GM23338 (cell line): ENCODE results near the gene CCDC92. TPM values are rescaled to one million over a fixed set of nuclear protein-coding genes. Genes with fewer than 3 reads are reported as not detected.

Experiments
- ATAC-seq: fragments of 200-7000 bp; cut with Tn5 transposase; 3 replicates; pipeline ENCODE4 v1.9.1; 2020
- DNase-seq: peaks from one replicate; pipeline ENCODE4 v3.0.0-alpha.2; 2015; ENCODE audit warnings: low spot score
- H2AFZ ChIP-seq: fragments of 200-600 bp; sonication (generic); 2 replicates; pipeline ENCODE4 v1.8.0; 2016; ENCODE audit warnings: antibody characterized with exemption, mild to moderate bottlenecking, moderate library complexity
- H3F3A ChIP-seq: fragments of 200-600 bp; sonication (generic); replicated peaks from 2 replicates; pipeline ENCODE4 v1.8.0; 2017; ENCODE audit warnings: antibody characterized with exemption, mixed run types, low read depth
- H3K27ac ChIP-seq: fragments of 200-600 bp; sonication (generic); 2 replicates; pipeline ENCODE4 v1.6.1; 2016; ENCODE audit warnings: low read depth
- H3K27me3 ChIP-seq: fragments of 200-600 bp; sonication (generic); 2 replicates; pipeline ENCODE4 v1.8.0; 2016; ENCODE audit warnings: mild to moderate bottlenecking, mixed run types, moderate library complexity; ENCODE audit not compliant: insufficient read depth
- H3K36me3 ChIP-seq: fragments of 200-600 bp; sonication (generic); 2 replicates; pipeline ENCODE4 v1.8.0; 2016; ENCODE audit warnings: mild to moderate bottlenecking; ENCODE audit not compliant: insufficient read depth
- H3K4me1 ChIP-seq: fragments of 200-600 bp; sonication (generic); 2 replicates; pipeline ENCODE4 v1.8.0; 2016; ENCODE audit warnings: mild to moderate bottlenecking, moderate library complexity; ENCODE audit not compliant: insufficient read depth
- H3K4me2 ChIP-seq: fragments of 200-600 bp; sonication (generic); 2 replicates; pipeline ENCODE4 v1.7.1; 2017; ENCODE audit warnings: mixed run types
- H3K4me3 ChIP-seq: fragments of 200-600 bp; sonication (generic); 2 replicates; pipeline ENCODE4 v1.6.1; 2016; ENCODE audit warnings: mixed run types
- H3K79me2 ChIP-seq: fragments of 200-600 bp; sonication (generic); replicated peaks from 2 replicates; pipeline ENCODE4 v1.8.0; 2017; ENCODE audit warnings: mild to moderate bottlenecking; ENCODE audit not compliant: insufficient read depth
- H3K9me2 ChIP-seq: fragments of 200-600 bp; sonication (generic); 2 replicates; pipeline ENCODE4 v1.8.0; 2017; ENCODE audit not compliant: insufficient read depth
- H4K20me1 ChIP-seq: fragments of 200-600 bp; sonication (generic); replicated peaks from 2 replicates; pipeline ENCODE4 v1.8.0; 2017; ENCODE audit warnings: mild to moderate bottlenecking; ENCODE audit not compliant: insufficient read depth
- H3K27ac Mint-ChIP-seq: 2 replicates; pipeline ENCODE4 v1.8.0; 2020; ENCODE audit warnings: inconsistent platforms, mild to moderate bottlenecking, moderate library complexity, mixed read lengths
- H3K27me3 Mint-ChIP-seq: 3 replicates; pipeline ENCODE4 v1.8.0; 2022; ENCODE audit warnings: low read depth, mild to moderate bottlenecking, moderate library complexity, mixed read lengths, inconsistent platforms; ENCODE audit not compliant: insufficient read depth, poor library complexity
- H3K36me3 Mint-ChIP-seq: 3 replicates; pipeline ENCODE4 v1.8.0; 2021; ENCODE audit warnings: low read depth, mild to moderate bottlenecking, inconsistent platforms, moderate library complexity, mixed read lengths
- H3K4me1 Mint-ChIP-seq: 3 replicates; pipeline ENCODE4 v1.8.0; 2020; ENCODE audit warnings: mild to moderate bottlenecking, inconsistent platforms, mixed read lengths
- H3K4me3 Mint-ChIP-seq: 3 replicates; pipeline ENCODE4 v1.8.0; 2021; ENCODE audit warnings: moderate library complexity, mild to moderate bottlenecking, inconsistent platforms, mixed read lengths
- H3K9me3 Mint-ChIP-seq: 3 replicates; pipeline ENCODE4 v1.8.0; 2020; ENCODE audit warnings: moderate library complexity, mild to moderate bottlenecking, inconsistent platforms, mixed read lengths
- CREB1 ChIP-seq: fragments of 250-450 bp; sonication (Bioruptor Pico); IDR thresholded peaks from 2 replicates; pipeline ENCODE4 v1.5.0; 2020; ENCODE audit warnings: low read depth, mild to moderate bottlenecking, moderate library complexity
- EZH2 ChIP-seq: fragments of 200-600 bp; sonication (generic); IDR thresholded peaks from one replicate; pipeline ENCODE4 v1.8.0; 2017; ENCODE audit warnings: antibody characterized with exemption, mild to moderate bottlenecking, low read depth; ENCODE audit not compliant: unreplicated experiment
- EZH2phosphoT487 ChIP-seq: fragments of 200-600 bp; sonication (generic); IDR thresholded peaks from one replicate; pipeline ENCODE4 v1.8.1; 2018; ENCODE audit warnings: antibody characterized with exemption; ENCODE audit not compliant: unreplicated experiment
- NANOG ChIP-seq: IDR thresholded peaks from 2 replicates; pipeline ENCODE4 v1.6.1; 2016; ENCODE audit warnings: antibody characterized with exemption, borderline replicate concordance
- POLR2AphosphoS5 ChIP-seq: IDR thresholded peaks from 2 replicates; pipeline ENCODE4 v1.6.1; 2016; ENCODE audit warnings: antibody characterized with exemption, low read depth
- STAT1 ChIP-seq: IDR thresholded peaks from one replicate; pipeline ENCODE4 v1.6.1; 2016; ENCODE audit warnings: antibody characterized with exemption; ENCODE audit not compliant: unreplicated experiment
- ZNF114 ChIP-seq: fragments of 250-450 bp; sonication (Bioruptor Pico); IDR thresholded peaks from 2 replicates; pipeline ENCODE4 v1.5.0; 2020; ENCODE audit warnings: mild to moderate bottlenecking, moderate library complexity
- ZNF331 ChIP-seq: fragments of 250-450 bp; sonication (Bioruptor Pico); IDR thresholded peaks from 2 replicates; pipeline ENCODE4 v1.5.0; 2020; ENCODE audit warnings: low read depth, mild to moderate bottlenecking, moderate library complexity
- polyA plus RNA-seq: library from polyadenylated mRNA; unstranded; fragments of >200 nt; fragmentation: Nextera tagmentation; extraction: Ambion mirVana; gene quantifications from 2 replicates; pipeline ENCODE4 v1.2.1, GENCODE V29; 2016
- total RNA-seq: library from RNA; depleted of rRNA; stranded (reverse); fragments of >200 nt; shearing (Covaris generic); gene quantifications from 2 replicates; pipeline ENCODE4 v1.2.3, GENCODE V29; 2014
- TF ChIP-seq, protein P1 (sequence below): IDR thresholded peaks from 2 replicates; pipeline ENCODE4 v1.6.1; 2016; ENCODE audit warnings: antibody characterized with exemption
- TF ChIP-seq, protein P2 (sequence below): IDR thresholded peaks from one replicate; pipeline ENCODE4 v1.6.1; 2018; ENCODE audit warnings: antibody characterized with exemption; ENCODE audit not compliant: unreplicated experiment
- TF ChIP-seq, protein P3 (sequence below), 2 experiments: fragments of 200-600 bp in 1 of 2; sonication (generic) in 1 of 2; conservative IDR thresholded peaks; 2 replicates each; pipeline versions ENCODE4 v1.5.1 to v1.6.1; 2016 to 2017; ENCODE audit warnings: antibody characterized with exemption in 2 of 2, low read depth in 2 of 2, mild to moderate bottlenecking in 2 of 2, moderate library complexity in 1 of 2
- TF ChIP-seq, protein P4 (sequence below): fragments of 250-450 bp; sonication (Bioruptor Pico); IDR thresholded peaks from 2 replicates; pipeline ENCODE4 v1.5.0; 2020; ENCODE audit warnings: mild to moderate bottlenecking, moderate library complexity

Gene CCDC92
- total and polyA plus RNA-seq, 2 experiments from 2014 or later = 0.08 to 0.31 TPM

DNA sequence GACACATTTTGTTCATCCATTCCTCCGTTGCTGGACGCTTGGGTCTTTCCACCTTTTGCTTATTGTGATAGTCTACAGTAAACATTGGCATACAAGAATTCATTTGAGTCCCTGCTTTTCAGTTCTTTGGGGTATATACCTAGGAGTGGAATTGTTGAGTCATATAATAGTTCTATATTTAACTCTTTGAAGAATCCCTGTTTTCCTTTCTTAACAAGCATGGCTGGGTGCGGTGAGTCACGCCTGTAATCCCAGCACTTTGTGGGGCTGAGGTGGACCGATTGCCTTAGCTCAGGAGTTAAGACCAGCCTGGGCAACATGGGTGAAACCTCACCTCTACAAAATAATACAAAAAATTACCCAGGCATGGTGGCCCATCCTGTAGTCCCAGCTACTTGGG, 75.4 kb downstream of the CCDC92 start (continued):
- TF ChIP-seq, protein P1, sequence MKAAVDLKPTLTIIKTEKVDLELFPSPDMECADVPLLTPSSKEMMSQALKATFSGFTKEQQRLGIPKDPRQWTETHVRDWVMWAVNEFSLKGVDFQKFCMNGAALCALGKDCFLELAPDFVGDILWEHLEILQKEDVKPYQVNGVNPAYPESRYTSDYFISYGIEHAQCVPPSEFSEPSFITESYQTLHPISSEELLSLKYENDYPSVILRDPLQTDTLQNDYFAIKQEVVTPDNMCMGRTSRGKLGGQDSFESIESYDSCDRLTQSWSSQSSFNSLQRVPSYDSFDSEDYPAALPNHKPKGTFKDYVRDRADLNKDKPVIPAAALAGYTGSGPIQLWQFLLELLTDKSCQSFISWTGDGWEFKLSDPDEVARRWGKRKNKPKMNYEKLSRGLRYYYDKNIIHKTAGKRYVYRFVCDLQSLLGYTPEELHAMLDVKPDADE = no peak
- no peak for TF ChIP-seq ZNF331 (CRISPR knock-in tag)

DNA sequence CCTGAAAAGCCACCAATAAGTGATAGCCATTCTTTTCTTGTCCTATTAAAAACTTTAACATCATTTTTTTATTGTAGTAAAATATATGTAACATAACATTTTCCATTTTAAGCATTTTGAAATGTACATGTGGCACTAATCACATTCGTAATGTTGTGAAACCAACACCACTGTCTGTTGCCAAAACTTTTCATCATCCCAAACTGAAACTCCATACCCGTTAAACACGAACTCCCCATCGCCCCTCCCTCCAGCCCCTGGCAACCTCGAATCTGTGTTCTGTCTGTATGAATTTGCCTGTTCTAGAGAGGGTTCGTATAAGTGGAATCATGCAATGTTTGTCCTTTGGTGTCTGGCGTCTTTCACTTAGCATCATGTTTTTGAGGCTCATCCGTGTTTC, 75.9 kb downstream of the CCDC92 start:
- Mint-ChIP-seq H3K4me3 (no peak overlapping the region), H3K36me3 (peaks cover 6% of the 10 kb centered on the region), H3K27me3 (peaks cover 13% of the 10 kb centered on the region), H3K27ac (no peak overlapping the region), H3K9me3 (peaks cover 13% of the 10 kb centered on the region), H3K4me1 (peaks cover 11% of the 10 kb centered on the region)
- H3K27me3 ChIP-seq = no peaks in the 10 kb centered on the region
- no peak overlapping the region for H3K4me3 ChIP-seq
- H3K79me2 ChIP-seq = no peaks in the 10 kb centered on the region
- H2AFZ ChIP-seq = no peak overlapping the region
- ATAC-seq (no peak), DNase-seq (no peak)
- H4K20me1 ChIP-seq = no peaks in the 10 kb centered on the region
- H3K36me3 ChIP-seq = no peaks in the 10 kb centered on the region
- H3K4me2 ChIP-seq = no peak overlapping the region
- H3K27ac ChIP-seq = no peak overlapping the region
- H3F3A ChIP-seq = no peaks in the 10 kb centered on the region
- H3K4me1 ChIP-seq = peaks cover 4% of the 10 kb centered on the region; the same call in 1 of the 2 replicates
- H3K9me2 ChIP-seq = no peaks in the 10 kb centered on the region
- TF ChIP-seq EZH2 (no peak), CREB1 (CRISPR knock-in tag) (no peak), NANOG (no peak), POLR2AphosphoS5 (no peak), STAT1 (no peak), ZNF331 (CRISPR knock-in tag) (no peak), ZNF114 (CRISPR knock-in tag) (no peak), EZH2phosphoT487 (no peak)
- TF ChIP-seq, protein P2, sequence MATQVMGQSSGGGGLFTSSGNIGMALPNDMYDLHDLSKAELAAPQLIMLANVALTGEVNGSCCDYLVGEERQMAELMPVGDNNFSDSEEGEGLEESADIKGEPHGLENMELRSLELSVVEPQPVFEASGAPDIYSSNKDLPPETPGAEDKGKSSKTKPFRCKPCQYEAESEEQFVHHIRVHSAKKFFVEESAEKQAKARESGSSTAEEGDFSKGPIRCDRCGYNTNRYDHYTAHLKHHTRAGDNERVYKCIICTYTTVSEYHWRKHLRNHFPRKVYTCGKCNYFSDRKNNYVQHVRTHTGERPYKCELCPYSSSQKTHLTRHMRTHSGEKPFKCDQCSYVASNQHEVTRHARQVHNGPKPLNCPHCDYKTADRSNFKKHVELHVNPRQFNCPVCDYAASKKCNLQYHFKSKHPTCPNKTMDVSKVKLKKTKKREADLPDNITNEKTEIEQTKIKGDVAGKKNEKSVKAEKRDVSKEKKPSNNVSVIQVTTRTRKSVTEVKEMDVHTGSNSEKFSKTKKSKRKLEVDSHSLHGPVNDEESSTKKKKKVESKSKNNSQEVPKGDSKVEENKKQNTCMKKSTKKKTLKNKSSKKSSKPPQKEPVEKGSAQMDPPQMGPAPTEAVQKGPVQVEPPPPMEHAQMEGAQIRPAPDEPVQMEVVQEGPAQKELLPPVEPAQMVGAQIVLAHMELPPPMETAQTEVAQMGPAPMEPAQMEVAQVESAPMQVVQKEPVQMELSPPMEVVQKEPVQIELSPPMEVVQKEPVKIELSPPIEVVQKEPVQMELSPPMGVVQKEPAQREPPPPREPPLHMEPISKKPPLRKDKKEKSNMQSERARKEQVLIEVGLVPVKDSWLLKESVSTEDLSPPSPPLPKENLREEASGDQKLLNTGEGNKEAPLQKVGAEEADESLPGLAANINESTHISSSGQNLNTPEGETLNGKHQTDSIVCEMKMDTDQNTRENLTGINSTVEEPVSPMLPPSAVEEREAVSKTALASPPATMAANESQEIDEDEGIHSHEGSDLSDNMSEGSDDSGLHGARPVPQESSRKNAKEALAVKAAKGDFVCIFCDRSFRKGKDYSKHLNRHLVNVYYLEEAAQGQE = no peak
- TF ChIP-seq, protein P3, sequence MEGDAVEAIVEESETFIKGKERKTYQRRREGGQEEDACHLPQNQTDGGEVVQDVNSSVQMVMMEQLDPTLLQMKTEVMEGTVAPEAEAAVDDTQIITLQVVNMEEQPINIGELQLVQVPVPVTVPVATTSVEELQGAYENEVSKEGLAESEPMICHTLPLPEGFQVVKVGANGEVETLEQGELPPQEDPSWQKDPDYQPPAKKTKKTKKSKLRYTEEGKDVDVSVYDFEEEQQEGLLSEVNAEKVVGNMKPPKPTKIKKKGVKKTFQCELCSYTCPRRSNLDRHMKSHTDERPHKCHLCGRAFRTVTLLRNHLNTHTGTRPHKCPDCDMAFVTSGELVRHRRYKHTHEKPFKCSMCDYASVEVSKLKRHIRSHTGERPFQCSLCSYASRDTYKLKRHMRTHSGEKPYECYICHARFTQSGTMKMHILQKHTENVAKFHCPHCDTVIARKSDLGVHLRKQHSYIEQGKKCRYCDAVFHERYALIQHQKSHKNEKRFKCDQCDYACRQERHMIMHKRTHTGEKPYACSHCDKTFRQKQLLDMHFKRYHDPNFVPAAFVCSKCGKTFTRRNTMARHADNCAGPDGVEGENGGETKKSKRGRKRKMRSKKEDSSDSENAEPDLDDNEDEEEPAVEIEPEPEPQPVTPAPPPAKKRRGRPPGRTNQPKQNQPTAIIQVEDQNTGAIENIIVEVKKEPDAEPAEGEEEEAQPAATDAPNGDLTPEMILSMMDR (conservative IDR thresholded peaks at IDR 0.05; ENCODE audit: low read depth in 2 of 2) = no peak
- TF ChIP-seq, protein P1 = no peak
- TF ChIP-seq, protein P4, sequence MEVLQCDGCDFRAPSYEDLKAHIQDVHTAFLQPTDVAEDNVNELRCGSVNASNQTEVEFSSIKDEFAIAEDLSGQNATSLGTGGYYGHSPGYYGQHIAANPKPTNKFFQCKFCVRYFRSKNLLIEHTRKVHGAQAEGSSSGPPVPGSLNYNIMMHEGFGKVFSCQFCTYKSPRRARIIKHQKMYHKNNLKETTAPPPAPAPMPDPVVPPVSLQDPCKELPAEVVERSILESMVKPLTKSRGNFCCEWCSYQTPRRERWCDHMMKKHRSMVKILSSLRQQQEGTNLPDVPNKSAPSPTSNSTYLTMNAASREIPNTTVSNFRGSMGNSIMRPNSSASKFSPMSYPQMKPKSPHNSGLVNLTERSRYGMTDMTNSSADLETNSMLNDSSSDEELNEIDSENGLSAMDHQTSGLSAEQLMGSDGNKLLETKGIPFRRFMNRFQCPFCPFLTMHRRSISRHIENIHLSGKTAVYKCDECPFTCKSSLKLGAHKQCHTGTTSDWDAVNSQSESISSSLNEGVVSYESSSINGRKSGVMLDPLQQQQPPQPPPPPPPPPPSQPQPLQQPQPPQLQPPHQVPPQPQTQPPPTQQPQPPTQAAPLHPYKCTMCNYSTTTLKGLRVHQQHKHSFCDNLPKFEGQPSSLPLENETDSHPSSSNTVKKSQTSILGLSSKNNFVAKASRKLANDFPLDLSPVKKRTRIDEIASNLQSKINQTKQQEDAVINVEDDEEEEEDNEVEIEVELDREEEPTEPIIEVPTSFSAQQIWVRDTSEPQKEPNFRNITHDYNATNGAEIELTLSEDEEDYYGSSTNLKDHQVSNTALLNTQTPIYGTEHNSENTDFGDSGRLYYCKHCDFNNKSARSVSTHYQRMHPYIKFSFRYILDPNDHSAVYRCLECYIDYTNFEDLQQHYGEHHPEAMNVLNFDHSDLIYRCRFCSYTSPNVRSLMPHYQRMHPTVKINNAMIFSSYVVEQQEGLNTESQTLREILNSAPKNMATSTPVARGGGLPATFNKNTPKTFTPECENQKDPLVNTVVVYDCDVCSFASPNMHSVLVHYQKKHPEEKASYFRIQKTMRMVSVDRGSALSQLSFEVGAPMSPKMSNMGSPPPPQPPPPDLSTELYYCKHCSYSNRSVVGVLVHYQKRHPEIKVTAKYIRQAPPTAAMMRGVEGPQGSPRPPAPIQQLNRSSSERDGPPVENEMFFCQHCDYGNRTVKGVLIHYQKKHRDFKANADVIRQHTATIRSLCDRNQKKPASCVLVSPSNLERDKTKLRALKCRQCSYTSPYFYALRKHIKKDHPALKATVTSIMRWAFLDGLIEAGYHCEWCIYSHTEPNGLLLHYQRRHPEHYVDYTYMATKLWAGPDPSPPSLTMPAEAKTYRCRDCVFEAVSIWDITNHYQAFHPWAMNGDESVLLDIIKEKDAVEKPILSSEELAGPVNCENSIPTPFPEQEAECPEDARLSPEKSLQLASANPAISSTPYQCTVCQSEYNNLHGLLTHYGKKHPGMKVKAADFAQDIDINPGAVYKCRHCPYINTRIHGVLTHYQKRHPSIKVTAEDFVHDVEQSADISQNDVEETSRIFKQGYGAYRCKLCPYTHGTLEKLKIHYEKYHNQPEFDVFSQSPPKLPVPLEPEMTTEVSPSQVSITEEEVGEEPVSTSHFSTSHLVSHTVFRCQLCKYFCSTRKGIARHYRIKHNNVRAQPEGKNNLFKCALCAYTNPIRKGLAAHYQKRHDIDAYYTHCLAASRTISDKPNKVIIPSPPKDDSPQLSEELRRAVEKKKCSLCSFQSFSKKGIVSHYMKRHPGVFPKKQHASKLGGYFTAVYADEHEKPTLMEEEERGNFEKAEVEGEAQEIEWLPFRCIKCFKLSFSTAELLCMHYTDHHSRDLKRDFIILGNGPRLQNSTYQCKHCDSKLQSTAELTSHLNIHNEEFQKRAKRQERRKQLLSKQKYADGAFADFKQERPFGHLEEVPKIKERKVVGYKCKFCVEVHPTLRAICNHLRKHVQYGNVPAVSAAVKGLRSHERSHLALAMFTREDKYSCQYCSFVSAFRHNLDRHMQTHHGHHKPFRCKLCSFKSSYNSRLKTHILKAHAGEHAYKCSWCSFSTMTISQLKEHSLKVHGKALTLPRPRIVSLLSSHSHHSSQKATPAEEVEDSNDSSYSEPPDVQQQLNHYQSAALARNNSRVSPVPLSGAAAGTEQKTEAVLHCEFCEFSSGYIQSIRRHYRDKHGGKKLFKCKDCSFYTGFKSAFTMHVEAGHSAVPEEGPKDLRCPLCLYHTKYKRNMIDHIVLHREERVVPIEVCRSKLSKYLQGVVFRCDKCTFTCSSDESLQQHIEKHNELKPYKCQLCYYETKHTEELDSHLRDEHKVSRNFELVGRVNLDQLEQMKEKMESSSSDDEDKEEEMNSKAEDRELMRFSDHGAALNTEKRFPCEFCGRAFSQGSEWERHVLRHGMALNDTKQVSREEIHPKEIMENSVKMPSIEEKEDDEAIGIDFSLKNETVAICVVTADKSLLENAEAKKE = no peak
